Breast epithelium (tissue), 3 donors: ENCODE measurements around the gene ATRNL1.

ENCODE experiments used
- CTCF ChIP-seq, 3 donors: fragments of 450-650 bp; IDR thresholded peaks; one replicate each; pipeline ENCODE4 v1.5.1; 2016 to 2017; ENCODE audit warnings: antibody characterized with exemption in 3 of 3, mild to moderate bottlenecking in 3 of 3, moderate library complexity in 3 of 3
- POLR2A ChIP-seq: fragments of 450-650 bp; IDR thresholded peaks from one replicate; pipeline ENCODE4 v1.6.1; 2016; ENCODE audit warnings: antibody characterized with exemption, mild to moderate bottlenecking, moderate library complexity

- no peak for TF ChIP-seq POLR2A
- TF ChIP-seq CTCF (IDR thresholded peaks at IDR 0.05), result no peak
These were observed 572.4 kb downstream of the ATRNL1 start for GRCh38 chr10:115665549-115665948.
